Measurements from ENCODE around the gene UBE2L5. TPM values are rescaled to one million over a fixed set of nuclear protein-coding genes. Genes with fewer than 3 reads are reported as not detected.

Gene UBE2L5
- total and polyA plus RNA-seq, 2 of the 4 experiments (the other 2 are of a cell fraction): 0.18 TPM; not detected in 1

GRCh38 chr13:30378191-30378590 is 44.1 kb upstream of the UBE2L5 start:
- no TSS peak for BruUV-seq (replicated peaks)
- no peak overlapping the region for H2BK5ac ChIP-seq (ENCODE audit: low read depth, low read length, poor library complexity, severe bottlenecking)

More at GRCh38 chr13:30378191-30378590, 44.1 kb upstream of the UBE2L5 start:
- no peak overlapping the region for H2BK15ac ChIP-seq (ENCODE audit: low read depth, low read length)
- H3K36me3 ChIP-seq (ENCODE audit: control insufficient read depth, insufficient read depth, low read length): no peaks in the 10 kb centered on the region
- no peak overlapping the region for H3K4ac ChIP-seq (ENCODE audit: low read depth, low read length)
- H3K14ac ChIP-seq (replicated peaks; ENCODE audit: low read depth, low read length): no peak overlapping the region
- DNase-seq (no peak), ATAC-seq (ENCODE audit: low read depth) (no peak)
- dilution Hi-C loops (cut with HindIII; ENCODE audit: low sequenced_read_pairs, unreplicated experiment): no loop called here
- in situ Hi-C loops (cut with MboI; ENCODE audit: low sequenced_read_pairs): no loop called here
- no peak overlapping the region for H3K56ac ChIP-seq (ENCODE audit: extremely low read depth, insufficient read depth, low read length)
- no peak overlapping the region for H2BK120ac ChIP-seq (ENCODE audit: low read depth, low read length)
- no peaks in the 10 kb centered on the region for H3K9me3 ChIP-seq (ENCODE audit: control insufficient read depth, insufficient read depth, low read length)
- no peak overlapping the region for H3K23ac ChIP-seq (ENCODE audit: low read depth, low read length)
- no peak overlapping the region for H2AK5ac ChIP-seq (ENCODE audit: low read depth, low read length)
- no peak overlapping the region for H3K4me2 ChIP-seq (ENCODE audit: low read depth, low read length)
- no peak overlapping the region for H2BK20ac ChIP-seq (ENCODE audit: low read depth, low read length)
- WGBS, 2 experiments (ENCODE audit: extremely low coverage in 2 of 2, insufficient read length in 1 of 2): no CpG with 5 or more reads among the region's 2 CpGs
- TF ChIP-seq SMC3 (IDR thresholded peaks at IDR 0.05; ENCODE audit: low read depth, low read length): no peak
- TF ChIP-seq, protein P1, sequence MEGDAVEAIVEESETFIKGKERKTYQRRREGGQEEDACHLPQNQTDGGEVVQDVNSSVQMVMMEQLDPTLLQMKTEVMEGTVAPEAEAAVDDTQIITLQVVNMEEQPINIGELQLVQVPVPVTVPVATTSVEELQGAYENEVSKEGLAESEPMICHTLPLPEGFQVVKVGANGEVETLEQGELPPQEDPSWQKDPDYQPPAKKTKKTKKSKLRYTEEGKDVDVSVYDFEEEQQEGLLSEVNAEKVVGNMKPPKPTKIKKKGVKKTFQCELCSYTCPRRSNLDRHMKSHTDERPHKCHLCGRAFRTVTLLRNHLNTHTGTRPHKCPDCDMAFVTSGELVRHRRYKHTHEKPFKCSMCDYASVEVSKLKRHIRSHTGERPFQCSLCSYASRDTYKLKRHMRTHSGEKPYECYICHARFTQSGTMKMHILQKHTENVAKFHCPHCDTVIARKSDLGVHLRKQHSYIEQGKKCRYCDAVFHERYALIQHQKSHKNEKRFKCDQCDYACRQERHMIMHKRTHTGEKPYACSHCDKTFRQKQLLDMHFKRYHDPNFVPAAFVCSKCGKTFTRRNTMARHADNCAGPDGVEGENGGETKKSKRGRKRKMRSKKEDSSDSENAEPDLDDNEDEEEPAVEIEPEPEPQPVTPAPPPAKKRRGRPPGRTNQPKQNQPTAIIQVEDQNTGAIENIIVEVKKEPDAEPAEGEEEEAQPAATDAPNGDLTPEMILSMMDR (conservative IDR thresholded peaks at IDR 0.05; ENCODE audit: low read depth, low read length): no peak
- no peak for TF ChIP-seq NFE2L2 (IDR thresholded peaks at IDR 0.05; ENCODE audit: low read depth, low read length)
- TF ChIP-seq RFX5 (IDR thresholded peaks at IDR 0.05; ENCODE audit: low read depth, low read length): no peak
- no peak for TF ChIP-seq CHD1 (IDR thresholded peaks at IDR 0.05; ENCODE audit: low read depth, low read length)
- TF ChIP-seq, protein P2, sequence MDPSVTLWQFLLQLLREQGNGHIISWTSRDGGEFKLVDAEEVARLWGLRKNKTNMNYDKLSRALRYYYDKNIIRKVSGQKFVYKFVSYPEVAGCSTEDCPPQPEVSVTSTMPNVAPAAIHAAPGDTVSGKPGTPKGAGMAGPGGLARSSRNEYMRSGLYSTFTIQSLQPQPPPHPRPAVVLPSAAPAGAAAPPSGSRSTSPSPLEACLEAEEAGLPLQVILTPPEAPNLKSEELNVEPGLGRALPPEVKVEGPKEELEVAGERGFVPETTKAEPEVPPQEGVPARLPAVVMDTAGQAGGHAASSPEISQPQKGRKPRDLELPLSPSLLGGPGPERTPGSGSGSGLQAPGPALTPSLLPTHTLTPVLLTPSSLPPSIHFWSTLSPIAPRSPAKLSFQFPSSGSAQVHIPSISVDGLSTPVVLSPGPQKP (IDR thresholded peaks at IDR 0.05; ENCODE audit: borderline replicate concordance, low read depth, low read length): no peak
- no peak overlapping the region for H2AK9ac ChIP-seq (replicated peaks; ENCODE audit: low read depth, low read length, poor library complexity)
- no peak overlapping the region for H4K8ac ChIP-seq (ENCODE audit: low read depth in 2 of 2, low read length in 2 of 2)
- no peaks in the 10 kb centered on the region for H3K27me3 ChIP-seq (ENCODE audit: control insufficient read depth, insufficient read depth, low read length)
- H4K5ac ChIP-seq (ENCODE audit: low read depth, low read length): no peak overlapping the region
- H3K4me1 ChIP-seq (ENCODE audit: control insufficient read depth, insufficient read depth, low read length): no peaks in the 10 kb centered on the region
- H3K4me3 ChIP-seq (ENCODE audit: insufficient read depth, low read depth, low read length): no peak overlapping the region
- intact Hi-C loops (cut with micrococcal nuclease): no loop called here
- H3K9ac ChIP-seq (ENCODE audit: low read depth, low read length): no peak overlapping the region
- no peak overlapping the region for H2AFZ ChIP-seq (replicated peaks; ENCODE audit: low read length, poor library complexity)
- ChIA-PET CTCF (interaction anchor here (1.2 kb wide), 1 partner anchor 16 kb away, joined by 3 read pairs; no protein-coding TSS in a partner anchor), POLR2A (ENCODE audit: unreplicated experiment) (no interaction called here)
- no peak overlapping the region for H4K91ac ChIP-seq (ENCODE audit: insufficient read depth, low read depth, low read length)
- peaks cover 4% of the 10 kb centered on the region for H3K9me1 ChIP-seq (ENCODE audit: insufficient read depth, low read length)
- H3K18ac ChIP-seq (ENCODE audit: low read depth, low read length): no peak overlapping the region
- H3K79me1 ChIP-seq (ENCODE audit: low read depth in 1 of 2, low read length in 2 of 2): no peaks in the 10 kb centered on the region
- no peak overlapping the region for H3K27ac ChIP-seq (ENCODE audit: insufficient read depth, low read length)
- H4K20me1 ChIP-seq (ENCODE audit: insufficient read depth, low read length): no peaks in the 10 kb centered on the region
